OCI-LY3 (cell line): Measurements from ENCODE around the gene C12orf43.
A peak's percentile ranks its signal among the peaks of the same experiment; 100 is the strongest.
"Not testable (repeated sequence)": the region's sequence is repeated elsewhere in the genome, so short reads cannot be mapped to it uniquely, and the experiment has no call there.

Source experiments
- H2AFZ ChIP-seq: fragments of 200-600, 300-600 bp; shearing (Covaris generic); 2 replicates; pipeline ENCODE4 v1.6.0; 2014; ENCODE audit warnings: antibody characterized with exemption, low read depth, low read length
- H3K27ac ChIP-seq: fragments of 200-600, 300-600 bp; sonication (generic); 2 replicates; pipeline ENCODE4 v1.5.1; 2014; ENCODE audit warnings: mild to moderate bottlenecking, low read length, moderate library complexity, mixed read lengths
- H3K27me3 ChIP-seq: fragments of 200-600, 300-600 bp; sonication (generic); 2 replicates; pipeline ENCODE4 v1.6.1; 2014; ENCODE audit warnings: low read depth, low read length, mixed read lengths
- H3K36me3 ChIP-seq: fragments of 200-600, 300-600 bp; sonication (generic); replicated peaks from 2 replicates; pipeline ENCODE3; 2014; ENCODE audit warnings: low read depth, low read length, mixed read lengths
- H3K4me1 ChIP-seq: fragments of 300-600, 200-600 bp; sonication (generic); 2 replicates; pipeline ENCODE4 v1.6.1; 2014; ENCODE audit warnings: low read length, mixed read lengths
- H3K4me2 ChIP-seq: fragments of 200-600, 300-600 bp; sonication (generic); 2 replicates; pipeline ENCODE4 v1.6.1; 2014; ENCODE audit warnings: low read length, mixed read lengths
- H3K4me3 ChIP-seq: fragments of 300-600, 200-600 bp; sonication (generic); 2 replicates; pipeline ENCODE4 v1.5.1; 2014; ENCODE audit warnings: antibody characterized with exemption, mild to moderate bottlenecking, low read length, moderate library complexity
- H3K79me2 ChIP-seq: fragments of 300-600, 200-600 bp; shearing (Covaris generic); 2 replicates; pipeline ENCODE4 v1.6.1; 2014; ENCODE audit warnings: mild to moderate bottlenecking, low read length, mixed read lengths
- H3K9ac ChIP-seq: fragments of 300-600, 200-600 bp; shearing (Covaris generic); 2 replicates; pipeline ENCODE4 v1.6.0; 2014; ENCODE audit warnings: mild to moderate bottlenecking, low read length, moderate library complexity
- H3K9me3 ChIP-seq: fragments of 200-600, 300-600 bp; shearing (Covaris generic); 2 replicates; pipeline ENCODE4 v1.6.1; 2014; ENCODE audit warnings: low read length, mixed read lengths; ENCODE audit not compliant: insufficient read depth
- H4K20me1 ChIP-seq: fragments of 200-600, 300-600 bp; sonication (generic); 2 replicates; pipeline ENCODE4 v1.6.1; 2016; ENCODE audit warnings: low read length, mixed read lengths; ENCODE audit not compliant: insufficient read depth
- EZH2phosphoT487 ChIP-seq: fragments of 200-600 bp; shearing (Covaris generic); IDR thresholded peaks from 2 replicates; pipeline ENCODE4 v1.6.1; 2018; ENCODE audit warnings: antibody characterized with exemption, mixed run types, low read depth
- TF ChIP-seq, protein P1 (sequence below): fragments of 200-600, 300-600 bp; sonication (generic); IDR thresholded peaks from 2 replicates; pipeline ENCODE4 v1.5.1; 2014; ENCODE audit warnings: antibody characterized with exemption, low read length, low read depth

The C12orf43 gene

DNA sequence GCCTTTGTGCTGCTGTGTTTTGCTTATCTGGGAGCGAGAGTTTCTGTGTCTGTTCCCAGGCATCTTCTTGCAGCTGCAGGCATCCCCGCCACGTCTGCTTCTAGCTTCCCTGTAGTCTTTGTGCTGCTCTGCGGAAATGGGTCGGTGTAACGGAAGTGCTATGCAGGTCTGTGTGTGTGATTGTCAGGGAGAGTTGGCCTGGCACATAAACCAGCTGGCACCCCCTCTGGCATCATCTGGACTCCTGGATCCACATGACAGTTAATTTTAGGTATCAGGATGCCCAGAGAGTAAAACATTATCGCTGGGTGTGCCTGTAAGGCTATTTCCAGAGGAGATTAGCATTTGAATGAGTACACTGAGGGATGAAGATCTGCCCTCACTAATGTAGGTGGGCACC, 32.2 kb upstream of the C12orf43 start:
- H3K9ac ChIP-seq, result no peak overlapping the region
- H3K9me3 ChIP-seq, result no peaks in the 10 kb centered on the region
- no peak overlapping the region for H3K27ac ChIP-seq
- H3K36me3 ChIP-seq, result no peaks in the 10 kb centered on the region
- H3K4me2 ChIP-seq, result no peak overlapping the region
- no peaks in the 10 kb centered on the region for H3K79me2 ChIP-seq
- H2AFZ ChIP-seq, result no peak overlapping the region
- peaks cover 14% of the 10 kb centered on the region for H3K27me3 ChIP-seq
- no peaks in the 10 kb centered on the region for H4K20me1 ChIP-seq
- H3K4me3 ChIP-seq, result no peak overlapping the region
- no peak for TF ChIP-seq EZH2phosphoT487
- TF ChIP-seq, protein P1, sequence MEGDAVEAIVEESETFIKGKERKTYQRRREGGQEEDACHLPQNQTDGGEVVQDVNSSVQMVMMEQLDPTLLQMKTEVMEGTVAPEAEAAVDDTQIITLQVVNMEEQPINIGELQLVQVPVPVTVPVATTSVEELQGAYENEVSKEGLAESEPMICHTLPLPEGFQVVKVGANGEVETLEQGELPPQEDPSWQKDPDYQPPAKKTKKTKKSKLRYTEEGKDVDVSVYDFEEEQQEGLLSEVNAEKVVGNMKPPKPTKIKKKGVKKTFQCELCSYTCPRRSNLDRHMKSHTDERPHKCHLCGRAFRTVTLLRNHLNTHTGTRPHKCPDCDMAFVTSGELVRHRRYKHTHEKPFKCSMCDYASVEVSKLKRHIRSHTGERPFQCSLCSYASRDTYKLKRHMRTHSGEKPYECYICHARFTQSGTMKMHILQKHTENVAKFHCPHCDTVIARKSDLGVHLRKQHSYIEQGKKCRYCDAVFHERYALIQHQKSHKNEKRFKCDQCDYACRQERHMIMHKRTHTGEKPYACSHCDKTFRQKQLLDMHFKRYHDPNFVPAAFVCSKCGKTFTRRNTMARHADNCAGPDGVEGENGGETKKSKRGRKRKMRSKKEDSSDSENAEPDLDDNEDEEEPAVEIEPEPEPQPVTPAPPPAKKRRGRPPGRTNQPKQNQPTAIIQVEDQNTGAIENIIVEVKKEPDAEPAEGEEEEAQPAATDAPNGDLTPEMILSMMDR, result no peak
- no peaks in the 10 kb centered on the region for H3K4me1 ChIP-seq

DNA sequence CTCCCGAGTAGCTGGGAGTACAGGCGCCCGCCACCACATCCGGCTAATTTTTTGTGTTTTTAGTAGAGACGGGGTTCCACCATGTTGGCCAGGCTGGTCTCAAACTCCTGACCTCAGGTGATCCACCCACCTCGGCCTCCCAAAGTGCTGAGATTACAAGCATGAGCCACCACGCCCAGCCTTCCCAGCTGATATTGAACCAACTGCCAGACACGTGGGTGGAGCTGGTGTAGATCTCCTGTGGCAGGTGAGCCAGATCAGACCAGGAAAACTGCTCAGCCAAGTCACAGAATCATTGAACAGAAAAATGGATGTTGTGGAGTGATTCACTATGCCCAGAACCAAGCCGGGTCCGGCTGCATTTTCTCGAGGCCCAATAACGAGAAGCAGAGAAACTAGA, 31.1 kb upstream of the C12orf43 start:
- H3K4me3 ChIP-seq, H3K9ac ChIP-seq, H3K27ac ChIP-seq, H3K79me2 ChIP-seq, H3K36me3 ChIP-seq, H3K9me3 ChIP-seq, H2AFZ ChIP-seq, H3K4me2 ChIP-seq, H4K20me1 ChIP-seq, H3K4me1 ChIP-seq: not testable (repeated sequence)
- peaks cover 20% of the 10 kb centered on the region for H3K27me3 ChIP-seq

DNA sequence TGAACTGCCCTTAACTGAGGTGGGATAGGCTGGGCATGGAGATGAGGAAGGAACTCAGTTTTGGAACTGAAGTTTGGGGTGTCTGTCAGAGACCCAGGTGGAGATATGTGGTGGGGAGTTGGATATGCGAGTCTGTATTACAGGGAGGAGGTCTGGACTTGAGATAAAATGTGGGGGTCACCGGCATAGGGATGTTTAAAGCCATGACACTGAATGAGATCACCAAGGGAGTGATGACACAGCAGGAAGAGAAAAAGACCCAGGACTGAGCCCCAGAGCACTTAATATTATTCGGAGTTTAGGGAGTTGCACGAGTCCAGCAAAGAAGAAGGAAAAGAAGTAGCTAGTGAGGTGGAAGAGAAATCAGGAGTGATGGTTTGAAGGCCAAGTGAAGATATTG, 26.8 kb upstream of the C12orf43 start:
- no peaks in the 10 kb centered on the region for H3K79me2 ChIP-seq
- H3K4me1 ChIP-seq, result peaks cover 7% of the 10 kb centered on the region; the same call in 1 of the 2 replicates
- peaks cover 20% of the 10 kb centered on the region for H3K27me3 ChIP-seq
- H3K9ac ChIP-seq, result no peak overlapping the region
- no peak overlapping the region for H3K4me3 ChIP-seq
- H3K36me3 ChIP-seq, result no peaks in the 10 kb centered on the region
- H4K20me1 ChIP-seq, result no peaks in the 10 kb centered on the region
- H2AFZ ChIP-seq, result no peak overlapping the region
- TF ChIP-seq, protein P1, result no peak
- no peak for TF ChIP-seq EZH2phosphoT487
- H3K4me2 ChIP-seq, result no peak overlapping the region
- no peaks in the 10 kb centered on the region for H3K9me3 ChIP-seq
- no peak overlapping the region for H3K27ac ChIP-seq

DNA sequence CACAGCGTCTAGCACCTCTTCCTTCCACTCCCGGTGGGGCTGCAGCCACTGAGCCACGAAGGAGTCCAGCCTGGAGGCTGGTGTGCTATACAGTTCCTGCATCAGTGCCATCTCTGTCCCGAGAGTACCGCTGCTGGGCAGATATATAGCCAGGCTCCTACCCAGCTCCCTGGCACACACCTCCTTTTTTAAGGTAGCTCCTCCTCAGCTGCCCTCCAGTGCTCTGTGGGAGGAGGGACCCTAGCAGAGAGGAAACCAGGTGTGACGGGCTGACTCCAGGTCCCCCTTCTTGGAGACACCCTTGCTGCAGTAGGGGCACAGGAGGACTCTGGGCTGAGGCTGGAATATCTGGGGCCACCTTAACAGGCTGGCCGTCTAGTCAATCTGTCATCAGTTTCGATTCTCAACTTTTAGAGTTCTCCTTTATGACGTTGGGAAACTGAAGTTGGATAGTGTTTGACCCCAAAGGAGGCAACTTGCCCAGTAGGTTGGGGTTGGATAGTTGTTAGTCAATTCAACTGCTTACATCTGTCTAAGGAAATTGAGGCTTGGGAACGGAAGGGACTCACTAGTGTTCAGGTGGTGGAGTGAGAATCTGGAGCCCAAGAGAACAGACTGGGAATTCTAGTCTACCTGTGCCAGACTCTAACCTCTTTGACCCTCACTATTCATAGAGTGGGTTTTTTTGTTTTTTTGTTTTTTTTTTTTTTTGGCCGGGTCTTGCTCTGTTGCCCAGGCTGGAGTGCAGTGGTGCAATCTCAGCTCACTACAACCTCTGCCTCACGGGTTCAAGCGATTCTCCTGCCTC, 22.8 kb upstream of the C12orf43 start, which contains the start of gene OASL:
OASL (minus strand) TSS at position 386 of the 808 bp plus-strand sequence; CDS start at position 111, 275 bp downstream.
- no peaks in the 10 kb centered on the region for H3K36me3 ChIP-seq
- H3K4me3 ChIP-seq, result peak within 1 kb of the TSS; percentile 88
- no peaks in the 10 kb centered on the region for H4K20me1 ChIP-seq
- no peak for TF ChIP-seq EZH2phosphoT487
- TF ChIP-seq, protein P1, result no peak
- H3K27ac ChIP-seq, result peak within 1 kb of the TSS; percentile 4; the same call in 1 of the 2 replicates
- H3K9ac ChIP-seq, result peak within 1 kb of the TSS; percentile 62
- no peaks in the 10 kb centered on the region for H3K79me2 ChIP-seq
- H3K9me3 ChIP-seq, result no peaks in the 10 kb centered on the region
- peak within 1 kb of the TSS; percentile 77 for H3K4me2 ChIP-seq
- peak within 1 kb of the TSS; percentile 93 for H2AFZ ChIP-seq
- H3K4me1 ChIP-seq, result peaks cover 12% of the 10 kb centered on the region; the same call in 1 of the 2 replicates
- peaks cover 9% of the 10 kb centered on the region; the same call in 1 of the 2 replicates for H3K27me3 ChIP-seq
